ENCODE measurements around the gene RFLNA. TPM values are rescaled to one million over a fixed set of nuclear protein-coding genes. Genes with fewer than 3 reads are reported as not detected.

RFLNA gene
- total and polyA plus RNA-seq, 2 of the 13 experiments (the other 11 are each of a cell fraction or from before 2014, with no cell fraction given): not detected

- H3K79me2 ChIP-seq (ENCODE audit: insufficient read depth, low read length): no peaks in the 10 kb centered on the region
- 74% methylated on average over 2 of the region's 2 CpGs for WGBS (ENCODE audit: low lambda C conversion rate)
- ChIA-PET CTCF (ENCODE audit: low intra/inter-chr PET ratio, low total read pairs) (no interaction called here), POLR2A (no interaction called here)
- H3K4me2 ChIP-seq (ENCODE audit: low read depth, low read length): no peak overlapping the region
- no peak overlapping the region for H2AFZ ChIP-seq (ENCODE audit: low read length)
- H3K27me3 ChIP-seq (ENCODE audit: control insufficient read depth in 1 of 2, insufficient read depth in 2 of 2, low read length in 2 of 2): peaks cover 0 to 24% of the 10 kb centered on the region in 2 experiments; a peak in 2 of 5 replicates
- DNase-seq (ENCODE audit: low spot score): no peak
- no TSS peak for BruUV-seq (replicated peaks)
- H3K4me3 ChIP-seq (replicated peaks in 1 of 3; ENCODE audit: insufficient read depth in 1 of 3, low read depth in 2 of 3, low read length in 3 of 3): no peak overlapping the region
- H4K20me1 ChIP-seq (ENCODE audit: insufficient read depth, low read length): no peaks in the 10 kb centered on the region; the same call in 1 of the 2 replicates
- no peak for FAIRE-seq
- H3K4me1 ChIP-seq (ENCODE audit: insufficient read depth, low read length): peaks cover 34% of the 10 kb centered on the region
- TF ChIP-seq ZNF12 (CRISPR knock-in tag; IDR thresholded peaks at IDR 0.05) (peak; percentile 99), ZNF292 (CRISPR knock-in tag; IDR thresholded peaks at IDR 0.05; ENCODE audit: borderline replicate concordance, low read depth) (no peak)
- in situ Hi-C loops (cut with HindIII; ENCODE audit: extremely low pct_ligation_motif_present, low pct_unique_long_range_greater_than_20kb): no loop called here
- no peaks in the 10 kb centered on the region for H3K36me3 ChIP-seq (replicated peaks in 1 of 2; ENCODE audit: control insufficient read depth in 1 of 2, insufficient read depth in 2 of 2, low read length in 2 of 2)
- intact Hi-C loops (cut with micrococcal nuclease; ENCODE audit: unreplicated experiment): no loop called here
- no peak overlapping the region for H3K27ac ChIP-seq (ENCODE audit: extremely low read length, insufficient read depth, low read length)
- peaks cover 4% of the 10 kb centered on the region; the same call in 1 of the 2 replicates for H3K9me3 ChIP-seq (ENCODE audit: low read length)
- no peak for ATAC-seq
- H3K9ac ChIP-seq (ENCODE audit: insufficient read depth, low read depth, low read length): no peak overlapping the region
Observed at GRCh38 chr12:124281309-124281708, 13.6 kb upstream of the RFLNA start.

GRCh38 chr12:124282287-124282686, 12.6 kb upstream of the RFLNA start:
- Histone ChIP-seq H3K27ac (ENCODE audit: extremely low read length, insufficient read depth, low read length) (no peak overlapping the region), H3K79me2 (ENCODE audit: insufficient read depth, low read length) (no peaks in the 10 kb centered on the region), H2AFZ (ENCODE audit: low read length) (no peak overlapping the region), H3K4me3 (replicated peaks in 1 of 3; ENCODE audit: insufficient read depth in 1 of 3, low read depth in 2 of 3, low read length in 3 of 3) (no peak overlapping the region), H3K4me2 (ENCODE audit: low read depth, low read length) (no peak overlapping the region), H4K20me1 (ENCODE audit: insufficient read depth, low read length) (no peaks in the 10 kb centered on the region; the same call in 1 of the 2 replicates), H3K9ac (ENCODE audit: insufficient read depth, low read depth, low read length) (no peak overlapping the region), H3K27me3 (ENCODE audit: control insufficient read depth in 1 of 2, insufficient read depth in 2 of 2, low read length in 2 of 2) (peaks cover 0 to 24% of the 10 kb centered on the region in 2 experiments; a peak in 3 of 5 replicates), H3K9me3 (ENCODE audit: low read length) (peaks cover 4% of the 10 kb centered on the region; the same call in 1 of the 2 replicates), H3K4me1 (ENCODE audit: insufficient read depth, low read length) (peaks cover 31% of the 10 kb centered on the region), H3K36me3 (replicated peaks in 1 of 2; ENCODE audit: control insufficient read depth in 1 of 2, insufficient read depth in 2 of 2, low read length in 2 of 2) (no peaks in the 10 kb centered on the region)
- DNase-seq (ENCODE audit: low spot score) (no peak), FAIRE-seq (no peak), ATAC-seq (no peak)
- in situ Hi-C loops (cut with HindIII; ENCODE audit: extremely low pct_ligation_motif_present, low pct_unique_long_range_greater_than_20kb) (no loop called here), intact Hi-C loops (cut with micrococcal nuclease; ENCODE audit: unreplicated experiment) (no loop called here)
- 72% methylated on average over 5 of the region's 5 CpGs for WGBS (ENCODE audit: low lambda C conversion rate)
- ChIA-PET POLR2A (no interaction called here), CTCF (ENCODE audit: low intra/inter-chr PET ratio, low total read pairs) (no interaction called here)
- BruUV-seq (replicated peaks): no TSS peak
- TF ChIP-seq ZNF260 (CRISPR knock-in tag; IDR thresholded peaks at IDR 0.05; ENCODE audit: borderline replicate concordance, low read depth): no peak
- no peak for TF ChIP-seq ZNF280B (CRISPR knock-in tag; IDR thresholded peaks at IDR 0.05; ENCODE audit: borderline replicate concordance)
- no peak for TF ChIP-seq ETV5 (CRISPR knock-in tag; IDR thresholded peaks at IDR 0.05; ENCODE audit: borderline replicate concordance)
- TF ChIP-seq KAT7 (CRISPR knock-in tag; IDR thresholded peaks at IDR 0.05; ENCODE audit: borderline replicate concordance): no peak
- TF ChIP-seq ARID4A (CRISPR knock-in tag; IDR thresholded peaks at IDR 0.05; ENCODE audit: borderline replicate concordance): no peak
- TF ChIP-seq MEIS1 (CRISPR knock-in tag; IDR thresholded peaks at IDR 0.05; ENCODE audit: borderline replicate concordance): no peak
- TF ChIP-seq PATZ1 (CRISPR knock-in tag; IDR thresholded peaks at IDR 0.05): no peak
